HL-60 (cell line): ENCODE measurements around the gene AAMP.

Source experiments
- GABPA ChIP-seq: IDR thresholded peaks from 2 replicates; pipeline ENCODE4 v1.6.1; 2012; ENCODE audit warnings: low read depth
- POLR2AphosphoS5 ChIP-seq: IDR thresholded peaks from 2 replicates; pipeline ENCODE4 v1.6.1; 2012; ENCODE audit warnings: low read depth
- SPI1 ChIP-seq: IDR thresholded peaks from 2 replicates; pipeline ENCODE4 v1.6.1; 2012; ENCODE audit warnings: low read depth, mild to moderate bottlenecking, borderline replicate concordance
- TF ChIP-seq, protein P1 (sequence below): IDR thresholded peaks from one replicate; pipeline ENCODE4 v1.5.1; 2011; ENCODE audit warnings: low read length, control low read depth, inconsistent platforms; ENCODE audit not compliant: insufficient read depth
- TF ChIP-seq, protein P2 (sequence below): IDR thresholded peaks from 2 replicates; pipeline ENCODE4 v1.6.1; 2012; ENCODE audit warnings: low read depth; ENCODE audit not compliant: insufficient replicate concordance

DNA sequence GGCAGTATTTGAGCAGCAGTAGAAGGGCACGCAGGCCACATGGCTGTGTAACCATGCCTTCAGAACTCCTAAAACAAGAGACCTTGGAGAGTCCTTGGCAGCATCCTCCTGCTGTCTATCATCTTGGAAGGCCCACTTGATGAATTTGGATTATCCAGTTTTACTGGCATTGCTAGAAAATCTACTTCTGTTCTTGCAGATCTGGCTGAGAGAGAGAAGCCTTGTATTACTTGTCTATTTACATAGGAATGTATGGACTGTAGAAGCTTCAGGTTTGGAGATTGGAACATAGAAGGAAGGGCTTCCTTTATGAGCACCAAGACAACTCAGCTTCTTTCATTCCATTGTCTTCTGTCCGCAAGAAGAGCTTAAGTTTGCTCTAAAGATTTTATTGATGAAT is 25.3 kb downstream of the AAMP start:
- TF ChIP-seq, protein P1, sequence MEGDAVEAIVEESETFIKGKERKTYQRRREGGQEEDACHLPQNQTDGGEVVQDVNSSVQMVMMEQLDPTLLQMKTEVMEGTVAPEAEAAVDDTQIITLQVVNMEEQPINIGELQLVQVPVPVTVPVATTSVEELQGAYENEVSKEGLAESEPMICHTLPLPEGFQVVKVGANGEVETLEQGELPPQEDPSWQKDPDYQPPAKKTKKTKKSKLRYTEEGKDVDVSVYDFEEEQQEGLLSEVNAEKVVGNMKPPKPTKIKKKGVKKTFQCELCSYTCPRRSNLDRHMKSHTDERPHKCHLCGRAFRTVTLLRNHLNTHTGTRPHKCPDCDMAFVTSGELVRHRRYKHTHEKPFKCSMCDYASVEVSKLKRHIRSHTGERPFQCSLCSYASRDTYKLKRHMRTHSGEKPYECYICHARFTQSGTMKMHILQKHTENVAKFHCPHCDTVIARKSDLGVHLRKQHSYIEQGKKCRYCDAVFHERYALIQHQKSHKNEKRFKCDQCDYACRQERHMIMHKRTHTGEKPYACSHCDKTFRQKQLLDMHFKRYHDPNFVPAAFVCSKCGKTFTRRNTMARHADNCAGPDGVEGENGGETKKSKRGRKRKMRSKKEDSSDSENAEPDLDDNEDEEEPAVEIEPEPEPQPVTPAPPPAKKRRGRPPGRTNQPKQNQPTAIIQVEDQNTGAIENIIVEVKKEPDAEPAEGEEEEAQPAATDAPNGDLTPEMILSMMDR = no peak
- no peak for TF ChIP-seq GABPA
- TF ChIP-seq, protein P2, sequence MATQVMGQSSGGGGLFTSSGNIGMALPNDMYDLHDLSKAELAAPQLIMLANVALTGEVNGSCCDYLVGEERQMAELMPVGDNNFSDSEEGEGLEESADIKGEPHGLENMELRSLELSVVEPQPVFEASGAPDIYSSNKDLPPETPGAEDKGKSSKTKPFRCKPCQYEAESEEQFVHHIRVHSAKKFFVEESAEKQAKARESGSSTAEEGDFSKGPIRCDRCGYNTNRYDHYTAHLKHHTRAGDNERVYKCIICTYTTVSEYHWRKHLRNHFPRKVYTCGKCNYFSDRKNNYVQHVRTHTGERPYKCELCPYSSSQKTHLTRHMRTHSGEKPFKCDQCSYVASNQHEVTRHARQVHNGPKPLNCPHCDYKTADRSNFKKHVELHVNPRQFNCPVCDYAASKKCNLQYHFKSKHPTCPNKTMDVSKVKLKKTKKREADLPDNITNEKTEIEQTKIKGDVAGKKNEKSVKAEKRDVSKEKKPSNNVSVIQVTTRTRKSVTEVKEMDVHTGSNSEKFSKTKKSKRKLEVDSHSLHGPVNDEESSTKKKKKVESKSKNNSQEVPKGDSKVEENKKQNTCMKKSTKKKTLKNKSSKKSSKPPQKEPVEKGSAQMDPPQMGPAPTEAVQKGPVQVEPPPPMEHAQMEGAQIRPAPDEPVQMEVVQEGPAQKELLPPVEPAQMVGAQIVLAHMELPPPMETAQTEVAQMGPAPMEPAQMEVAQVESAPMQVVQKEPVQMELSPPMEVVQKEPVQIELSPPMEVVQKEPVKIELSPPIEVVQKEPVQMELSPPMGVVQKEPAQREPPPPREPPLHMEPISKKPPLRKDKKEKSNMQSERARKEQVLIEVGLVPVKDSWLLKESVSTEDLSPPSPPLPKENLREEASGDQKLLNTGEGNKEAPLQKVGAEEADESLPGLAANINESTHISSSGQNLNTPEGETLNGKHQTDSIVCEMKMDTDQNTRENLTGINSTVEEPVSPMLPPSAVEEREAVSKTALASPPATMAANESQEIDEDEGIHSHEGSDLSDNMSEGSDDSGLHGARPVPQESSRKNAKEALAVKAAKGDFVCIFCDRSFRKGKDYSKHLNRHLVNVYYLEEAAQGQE = no peak
- TF ChIP-seq SPI1 = no peak
- TF ChIP-seq POLR2AphosphoS5 = no peak
